WTC11 (cell line): ENCODE results near the gene FAM168B. TPM values are rescaled to one million over a fixed set of nuclear protein-coding genes. Genes with fewer than 3 reads are reported as not detected.
A peak's percentile ranks its signal among the peaks of the same experiment; 100 is the strongest.

Experiments
- ATAC-seq: fragments of 200-7000 bp; cut with Tn5 transposase; 2 replicates; pipeline ENCODE4 v1.10.0; 2021; ENCODE audit warnings: mild to moderate bottlenecking, moderate library complexity
- CTCF ChIA-PET: fragments of 300-600 bp; sonication (Branson Sonifier 250); formaldehyde crosslinking; loops from one replicate; lab custom pipeline; 2021; ENCODE audit warnings: antibody characterized with exemption; lab: Charles Lee
- POLR2A ChIA-PET: fragments of 350-600 bp; sonication (Branson Sonifier 250); formaldehyde crosslinking; loops from one replicate; lab custom pipeline; 2021; ENCODE audit warnings: antibody characterized with exemption; lab: Charles Lee
- DNase-seq: peaks from one replicate; pipeline ENCODE4 v3.0.0; 2021; ENCODE audit warnings: low spot score
- H3K27ac Mint-ChIP-seq: 2 replicates; pipeline ENCODE4 v1.8.0; 2021; ENCODE audit warnings: mixed read lengths
- H3K27me3 Mint-ChIP-seq: 2 replicates; pipeline ENCODE4 v1.8.0; 2021; ENCODE audit warnings: low read depth, mild to moderate bottlenecking, moderate library complexity, mixed read lengths
- H3K36me3 Mint-ChIP-seq: 2 replicates; pipeline ENCODE4 v1.8.0; 2021; ENCODE audit warnings: mixed read lengths
- H3K4me1 Mint-ChIP-seq: 2 replicates; pipeline ENCODE4 v1.8.0; 2022; ENCODE audit warnings: mixed read lengths
- H3K4me3 Mint-ChIP-seq: 2 replicates; pipeline ENCODE4 v1.8.0; 2021; ENCODE audit warnings: mild to moderate bottlenecking, moderate library complexity, mixed read lengths
- H3K9me3 Mint-ChIP-seq: 2 replicates; pipeline ENCODE4 v1.8.0; 2021; ENCODE audit warnings: mixed read lengths
- AFF4 ChIP-seq: sonication (generic); formaldehyde crosslinking; IDR thresholded peaks from 2 replicates; pipeline ENCODE4 v1.8.1; 2023; ENCODE audit warnings: mild to moderate bottlenecking, missing genetic modification reagents, borderline replicate concordance
- E2F5 ChIP-seq: sonication (generic); formaldehyde crosslinking; IDR thresholded peaks from 2 replicates; pipeline ENCODE4 v1.8.1; 2022; ENCODE audit warnings: mild to moderate bottlenecking, moderate library complexity, missing genetic modification reagents
- ERG ChIP-seq: fragments of 250-450 bp; sonication (Bioruptor Pico); IDR thresholded peaks from 2 replicates; pipeline ENCODE4 v1.8.0; 2021; ENCODE audit warnings: mild to moderate bottlenecking
- MYBL2 ChIP-seq: sonication (generic); formaldehyde crosslinking; IDR thresholded peaks from 2 replicates; pipeline ENCODE4 v1.8.1; 2023; ENCODE audit warnings: mild to moderate bottlenecking, moderate library complexity, missing genetic modification reagents
- NFYB ChIP-seq: sonication (generic); formaldehyde crosslinking; conservative IDR thresholded peaks from 2 replicates; pipeline ENCODE4 v1.8.0; 2022; ENCODE audit warnings: low read depth, missing genetic modification reagents
- PRDM15 ChIP-seq: sonication (generic); formaldehyde crosslinking; IDR thresholded peaks from 2 replicates; pipeline ENCODE4 v1.8.0; 2022; ENCODE audit warnings: missing genetic modification reagents
- SOX15 ChIP-seq: fragments of 250-450 bp; sonication (Bioruptor Pico); IDR thresholded peaks from 2 replicates; pipeline ENCODE4 v1.9.0; 2021; ENCODE audit warnings: mild to moderate bottlenecking
- TCF7 ChIP-seq: sonication (generic); formaldehyde crosslinking; IDR thresholded peaks from 2 replicates; pipeline ENCODE4 v1.8.0; 2022; ENCODE audit warnings: mild to moderate bottlenecking, low read depth, missing genetic modification reagents, moderate library complexity
- ZNF121 ChIP-seq: sonication (generic); formaldehyde crosslinking; IDR thresholded peaks from 2 replicates; pipeline ENCODE4 v1.8.0; 2023; ENCODE audit warnings: missing genetic modification reagents
- ZNF232 ChIP-seq: sonication (generic); formaldehyde crosslinking; IDR thresholded peaks from 2 replicates; pipeline ENCODE4 v1.8.0; 2022; ENCODE audit warnings: mild to moderate bottlenecking, missing genetic modification reagents
- ZNF263 ChIP-seq: sonication (generic); formaldehyde crosslinking; IDR thresholded peaks from 2 replicates; pipeline ENCODE4 v1.8.1; 2022; ENCODE audit warnings: low read depth, mild to moderate bottlenecking, moderate library complexity, missing genetic modification reagents
- ZNF423 ChIP-seq: fragments of 250-450 bp; sonication (Bioruptor Pico); IDR thresholded peaks from 2 replicates; pipeline ENCODE4 v2.1.2; 2022; ENCODE audit warnings: mild to moderate bottlenecking, moderate library complexity
- ZNF532 ChIP-seq: fragments of 250-450 bp; sonication (Bioruptor Pico); IDR thresholded peaks from 2 replicates; pipeline ENCODE4 v1.9.0; 2021; ENCODE audit warnings: mild to moderate bottlenecking, borderline replicate concordance
- total RNA-seq: library from RNA; stranded (reverse); gene quantifications from 3 replicates; pipeline ENCODE4 v1.2.3, GENCODE V29; 2021

The FAM168B gene
- total RNA-seq, 1 experiment from 2014 or later: 63.9 TPM

GRCh38 chr2:131056204-131056931 is 36.9 kb downstream of the FAM168B start (continued):
- TF ChIP-seq ZNF532 (CRISPR knock-in tag): no peak

- H3K4me3 Mint-ChIP-seq: no peak overlapping the region
Observed at GRCh38 chr2:131055169-131056065, 37.8 kb downstream of the FAM168B start.

GRCh38 chr2:131054488-131054887 is 38.8 kb downstream of the FAM168B start:
- no peaks in the 10 kb centered on the region for H3K9me3 Mint-ChIP-seq
- DNase-seq (no peak), ATAC-seq (no peak)
- ChIA-PET POLR2A (no interaction called here), CTCF (no interaction called here)
- peaks cover 13% of the 10 kb centered on the region for H3K4me1 Mint-ChIP-seq
- H3K27ac Mint-ChIP-seq: no peak overlapping the region
- no peak overlapping the region for H3K4me3 Mint-ChIP-seq
- H3K36me3 Mint-ChIP-seq: peaks cover 68% of the 10 kb centered on the region
- H3K27me3 Mint-ChIP-seq: no peaks in the 10 kb centered on the region
- TF ChIP-seq MYBL2: no peak
- TF ChIP-seq SOX15 (CRISPR knock-in tag): no peak
- no peak for TF ChIP-seq TCF7 (CRISPR knock-in tag)
- no peak for TF ChIP-seq PRDM15
- TF ChIP-seq NFYB (CRISPR knock-in tag): no peak
- TF ChIP-seq AFF4 (CRISPR knock-in tag): no peak
- TF ChIP-seq ZNF121 (CRISPR knock-in tag): no peak

More at GRCh38 chr2:131055169-131056065, 37.8 kb downstream of the FAM168B start:
- ChIA-PET CTCF (no interaction called here), POLR2A (no interaction called here)
- peaks cover 13% of the 10 kb centered on the region for H3K4me1 Mint-ChIP-seq
- no peak for ATAC-seq
- DNase-seq: no peak
- H3K36me3 Mint-ChIP-seq: peaks cover 62% of the 10 kb centered on the region
- H3K27ac Mint-ChIP-seq: peak overlapping the region; percentile 44
- TF ChIP-seq ERG (CRISPR knock-in tag) (no peak), ZNF232 (no peak), ZNF423 (CRISPR knock-in tag) (no peak), ZNF263 (CRISPR knock-in tag) (no peak), E2F5 (no peak)
- no peaks in the 10 kb centered on the region for H3K27me3 Mint-ChIP-seq
- no peaks in the 10 kb centered on the region for H3K9me3 Mint-ChIP-seq
